ENCODE results near the gene NAA80.
A peak's percentile ranks its signal among the peaks of the same experiment; 100 is the strongest.

DNA sequence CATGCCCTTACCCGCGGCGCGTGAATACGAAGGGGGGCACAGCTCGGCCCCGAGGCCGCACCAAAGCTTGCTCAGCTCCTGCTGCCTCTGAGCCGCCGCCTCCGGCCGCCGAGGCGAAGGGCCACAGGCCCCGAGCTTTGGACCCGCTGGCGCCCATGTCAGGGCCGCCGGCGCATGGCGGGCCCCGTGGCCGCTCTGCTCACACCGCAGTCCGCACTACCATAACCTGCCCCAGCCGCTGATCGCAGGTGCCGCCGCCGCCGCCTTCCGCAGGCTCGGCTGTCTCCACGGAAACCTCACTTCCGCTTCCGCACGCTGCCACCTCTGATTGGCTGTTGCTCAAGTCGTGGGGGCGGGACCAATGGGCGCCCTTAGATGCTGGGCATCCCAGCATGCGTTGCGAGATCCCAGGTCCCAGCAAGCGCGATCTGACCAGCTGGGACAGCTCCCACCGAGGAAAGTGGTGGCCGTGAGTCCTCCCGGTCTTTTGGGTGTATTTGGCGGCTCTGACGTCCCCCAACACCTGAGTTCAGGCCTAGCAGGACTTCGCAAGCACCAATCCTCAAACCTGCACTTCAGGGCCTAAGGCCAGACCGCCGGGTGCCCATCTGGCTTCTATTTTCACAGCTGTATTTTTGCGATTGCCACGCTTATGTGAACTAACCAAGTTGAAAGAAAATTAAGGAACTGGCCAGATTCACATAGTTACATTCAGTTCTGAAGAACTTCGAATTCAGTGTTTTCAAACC is 28.9 kb upstream of the NAA80 start, which contains the start of gene TUSC2:
- TF ChIP-seq, protein P1, sequence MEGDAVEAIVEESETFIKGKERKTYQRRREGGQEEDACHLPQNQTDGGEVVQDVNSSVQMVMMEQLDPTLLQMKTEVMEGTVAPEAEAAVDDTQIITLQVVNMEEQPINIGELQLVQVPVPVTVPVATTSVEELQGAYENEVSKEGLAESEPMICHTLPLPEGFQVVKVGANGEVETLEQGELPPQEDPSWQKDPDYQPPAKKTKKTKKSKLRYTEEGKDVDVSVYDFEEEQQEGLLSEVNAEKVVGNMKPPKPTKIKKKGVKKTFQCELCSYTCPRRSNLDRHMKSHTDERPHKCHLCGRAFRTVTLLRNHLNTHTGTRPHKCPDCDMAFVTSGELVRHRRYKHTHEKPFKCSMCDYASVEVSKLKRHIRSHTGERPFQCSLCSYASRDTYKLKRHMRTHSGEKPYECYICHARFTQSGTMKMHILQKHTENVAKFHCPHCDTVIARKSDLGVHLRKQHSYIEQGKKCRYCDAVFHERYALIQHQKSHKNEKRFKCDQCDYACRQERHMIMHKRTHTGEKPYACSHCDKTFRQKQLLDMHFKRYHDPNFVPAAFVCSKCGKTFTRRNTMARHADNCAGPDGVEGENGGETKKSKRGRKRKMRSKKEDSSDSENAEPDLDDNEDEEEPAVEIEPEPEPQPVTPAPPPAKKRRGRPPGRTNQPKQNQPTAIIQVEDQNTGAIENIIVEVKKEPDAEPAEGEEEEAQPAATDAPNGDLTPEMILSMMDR (IDR thresholded peaks at IDR 0.05 in 4 of 5, conservative IDR thresholded peaks at IDR 0.05 in 1 of 5), result no peak
- TF ChIP-seq POLR2A (IDR thresholded peaks at IDR 0.05), result peak; percentile 81 to 86
